Measurements from ENCODE around the gene HIRA. TPM values are rescaled to one million over a fixed set of nuclear protein-coding genes. Genes with fewer than 3 reads are reported as not detected.
A peak's percentile ranks its signal among the peaks of the same experiment; 100 is the strongest.
"Not testable (repeated sequence)": the region's sequence is repeated elsewhere in the genome, so short reads cannot be mapped to it uniquely, and the experiment has no call there.

Gene HIRA
- total RNA-seq, 1 donor from 2014 or later = 32.7 TPM

- POLR2A ChIA-PET = interaction anchor here (1.4 kb wide), 1 partner anchor 11 kb away, joined by 5 read pairs; the partner anchor contains the start of gene MRPL40
- Mint-ChIP-seq H3K4me3 (no peak overlapping the region), H3K9me3 (no peaks in the 10 kb centered on the region), H3K36me3 (ENCODE audit: low read depth) (peaks cover 56% of the 10 kb centered on the region), H3K4me1 (peaks cover 34% of the 10 kb centered on the region), H3K27ac (no peak overlapping the region), H3K27me3 (no peaks in the 10 kb centered on the region)
- TF ChIP-seq CTCF (IDR thresholded peaks at IDR 0.05) = no peak
- no peak for DNase-seq
- CTCF ChIA-PET = no interaction called here
- intact Hi-C loops (cut with micrococcal nuclease) = no loop called here
- ATAC-seq (ENCODE audit: low read depth) = no peak
These were observed 12.1 kb upstream of the HIRA start for GRCh38 chr22:19443544-19444211.

GRCh38 chr22:19442166-19442565, 10.6 kb upstream of the HIRA start:
- no peak overlapping the region for H3K27ac Mint-ChIP-seq
- POLR2A ChIA-PET = interaction anchor here (0.9 kb wide), 1 partner anchor 10 kb away, joined by 3 read pairs; the partner anchor contains the start of genes HIRA and MRPL40

GRCh38 chr22:19440411-19441195, 9.1 kb upstream of the HIRA start:
- TF ChIP-seq CTCF (IDR thresholded peaks at IDR 0.05) = no peak
- H3K4me1 Mint-ChIP-seq = peaks cover 19% of the 10 kb centered on the region
- CTCF ChIA-PET = no interaction called here
- no peaks in the 10 kb centered on the region for H3K9me3 Mint-ChIP-seq
- H3K27ac Mint-ChIP-seq = no peak overlapping the region
- peaks cover 63% of the 10 kb centered on the region for H3K36me3 Mint-ChIP-seq (ENCODE audit: low read depth)
- ATAC-seq (ENCODE audit: low read depth) = no peak
- H3K27me3 Mint-ChIP-seq = no peaks in the 10 kb centered on the region
- intact Hi-C loops (cut with micrococcal nuclease) = no loop called here
- DNase-seq = no peak
- H3K4me3 Mint-ChIP-seq = no peak overlapping the region
- POLR2A ChIA-PET = no interaction called here

More at GRCh38 chr22:19442166-19442565, 10.6 kb upstream of the HIRA start:
- CTCF ChIA-PET = no interaction called here
- ATAC-seq (ENCODE audit: low read depth) (no peak), DNase-seq (no peak)
- no peaks in the 10 kb centered on the region for H3K9me3 Mint-ChIP-seq
- H3K4me1 Mint-ChIP-seq = peaks cover 27% of the 10 kb centered on the region
- no peaks in the 10 kb centered on the region for H3K27me3 Mint-ChIP-seq
- no peak for TF ChIP-seq CTCF (IDR thresholded peaks at IDR 0.05)
- H3K4me3 Mint-ChIP-seq = no peak overlapping the region
- H3K36me3 Mint-ChIP-seq (ENCODE audit: low read depth) = peaks cover 60% of the 10 kb centered on the region
- intact Hi-C loops (cut with micrococcal nuclease) = no loop called here

GRCh38 chr22:19438298-19438697, 6.8 kb upstream of the HIRA start:
- Mint-ChIP-seq H3K4me1 (peaks cover 32% of the 10 kb centered on the region), H3K27ac (no peak overlapping the region), H3K9me3 (no peaks in the 10 kb centered on the region), H3K4me3 (no peak overlapping the region), H3K27me3 (no peaks in the 10 kb centered on the region), H3K36me3 (ENCODE audit: low read depth) (peaks cover 52% of the 10 kb centered on the region)
- ATAC-seq (ENCODE audit: low read depth) (no peak), DNase-seq (no peak)
- intact Hi-C loops (cut with micrococcal nuclease) = no loop called here
- POLR2A ChIA-PET = interaction anchor here (1.1 kb wide), 1 partner anchor 9 kb away, joined by 5 read pairs; the partner anchor contains the start of gene C22orf39
- no peak for TF ChIP-seq CTCF (IDR thresholded peaks at IDR 0.05)
- CTCF ChIA-PET = no interaction called here

- Mint-ChIP-seq H3K4me1 (peaks cover 39% of the 10 kb centered on the region), H3K36me3 (ENCODE audit: low read depth) (peaks cover 42% of the 10 kb centered on the region), H3K27ac (peak overlapping the region; percentile 16)
- CTCF ChIA-PET; DNase-seq; ATAC-seq (ENCODE audit: low read depth); H3K9me3 Mint-ChIP-seq; intact Hi-C loops (cut with micrococcal nuclease); H3K27me3 Mint-ChIP-seq; H3K4me3 Mint-ChIP-seq: not testable (repeated sequence)
- POLR2A ChIA-PET = interaction anchor here (5.3 kb wide), 1 partner anchor 11 kb away, joined by 92 read pairs; the partner anchor contains the start of gene C22orf39
These were observed 5.1 kb upstream of the HIRA start for GRCh38 chr22:19436444-19437161.

Measured in activated B cell treated with CpG ODN at 0.5 μM for 24 hours (primary cell).